ENCODE results near the gene DUSP11.
"Not testable (repeated sequence)": the region's sequence is repeated elsewhere in the genome, so short reads cannot be mapped to it uniquely, and the experiment has no call there.

Gene DUSP11

GRCh38 chr2:73779467-73780236, at the start of gene DUSP11:
Gene DUSP11, minus strand, starts transcription at chr2:73780103. Its CDS starts 129 bp downstream, at chr2:73779974.
- peak; percentile 98 for DNase-seq (ENCODE audit: low spot score)

GRCh38 chr2:73828818-73829570, 49.1 kb upstream of the DUSP11 start, which contains the start of gene STAMBP:
Gene STAMBP, plus strand, starts transcription at chr2:73828961. Its CDS starts 1,896 bp downstream, at chr2:73830857.
- peak; percentile 95 for DNase-seq (ENCODE audit: low spot score)

- no peak for DNase-seq (ENCODE audit: low spot score)
Observed at GRCh38 chr2:73828389-73828817, 48.5 kb upstream of the DUSP11 start.

- DNase-seq (ENCODE audit: low spot score), result no peak
Observed at GRCh38 chr2:73827660-73828388, 47.9 kb upstream of the DUSP11 start.

GRCh38 chr2:73827018-73827417, 47.1 kb upstream of the DUSP11 start:
- DNase-seq (ENCODE audit: low spot score), result peak; percentile 28

- DNase-seq (ENCODE audit: low spot score), result no peak
Observed at GRCh38 chr2:73825408-73825807, 45.5 kb upstream of the DUSP11 start.

GRCh38 chr2:73823916-73824523, 44.1 kb upstream of the DUSP11 start:
- DNase-seq (ENCODE audit: low spot score), result peak; percentile 69

GRCh38 chr2:73823416-73823815, 43.5 kb upstream of the DUSP11 start:
- DNase-seq (ENCODE audit: low spot score), result no peak

- DNase-seq (ENCODE audit: low spot score), result no peak
Observed at GRCh38 chr2:73822991-73823390, 43.1 kb upstream of the DUSP11 start.

- no peak for DNase-seq (ENCODE audit: low spot score)
Observed at GRCh38 chr2:73822276-73822675, 42.4 kb upstream of the DUSP11 start.

- DNase-seq (ENCODE audit: low spot score), result no peak
Observed at GRCh38 chr2:73821669-73822068, 41.8 kb upstream of the DUSP11 start.

- no peak for DNase-seq (ENCODE audit: low spot score)
Observed at GRCh38 chr2:73821227-73821626, 41.3 kb upstream of the DUSP11 start.

GRCh38 chr2:73818296-73818695, 38.4 kb upstream of the DUSP11 start:
- no peak for DNase-seq (ENCODE audit: low spot score)

- DNase-seq (ENCODE audit: low spot score), result no peak
Observed at GRCh38 chr2:73812635-73813034, 32.7 kb upstream of the DUSP11 start.

GRCh38 chr2:73811878-73812277, 32.0 kb upstream of the DUSP11 start:
- no peak for DNase-seq (ENCODE audit: low spot score)

GRCh38 chr2:73783883-73784282, 4.0 kb upstream of the DUSP11 start, which contains the start of gene C2orf78:
Gene C2orf78, plus strand, starts transcription at chr2:73784183. Its CDS starts 127 bp downstream, at chr2:73784310.
- DNase-seq (ENCODE audit: low spot score), result not testable (repeated sequence)

GRCh38 chr2:73783402-73783801, 3.5 kb upstream of the DUSP11 start:
- not testable (repeated sequence) for DNase-seq (ENCODE audit: low spot score)

- DNase-seq (ENCODE audit: low spot score), result no peak
Observed at GRCh38 chr2:73780237-73780582, 307 bp upstream of the DUSP11 start.

GRCh38 chr2:73778867-73779466, 936 bp downstream of the DUSP11 start:
- DNase-seq (ENCODE audit: low spot score), result not testable (repeated sequence)

- no peak for DNase-seq (ENCODE audit: low spot score)
Observed at GRCh38 chr2:73776869-73777519, 2.9 kb downstream of the DUSP11 start.

GRCh38 chr2:73776381-73776780, 3.5 kb downstream of the DUSP11 start:
- DNase-seq (ENCODE audit: low spot score), result no peak
